GM18951 (cell line): ENCODE results near the gene HSPH1.
A peak's percentile ranks its signal among the peaks of the same experiment; 100 is the strongest.

ENCODE experiments used
- POLR2A ChIP-seq: IDR thresholded peaks from 4 replicates; pipeline ENCODE4 v1.6.1; 2011; ENCODE audit warnings: mild to moderate bottlenecking; ENCODE audit not compliant: insufficient read length, insufficient read depth; ENCODE audit errors: extremely low read depth
- in situ Hi-C: fragments of 300-500 bp; cut with MboI; formaldehyde crosslinking; loops from one replicate; pipeline ENCODE4 v1.12.0; 2022; ENCODE audit warnings: low sequenced_read_pairs, mixed read lengths, inconsistent platforms; ENCODE audit not compliant: unreplicated experiment

HSPH1 gene

GRCh38 chr13:31168166-31168565, 6.5 kb upstream of the HSPH1 start:
- no peak for TF ChIP-seq POLR2A
- in situ Hi-C loops: no loop called here

DNA sequence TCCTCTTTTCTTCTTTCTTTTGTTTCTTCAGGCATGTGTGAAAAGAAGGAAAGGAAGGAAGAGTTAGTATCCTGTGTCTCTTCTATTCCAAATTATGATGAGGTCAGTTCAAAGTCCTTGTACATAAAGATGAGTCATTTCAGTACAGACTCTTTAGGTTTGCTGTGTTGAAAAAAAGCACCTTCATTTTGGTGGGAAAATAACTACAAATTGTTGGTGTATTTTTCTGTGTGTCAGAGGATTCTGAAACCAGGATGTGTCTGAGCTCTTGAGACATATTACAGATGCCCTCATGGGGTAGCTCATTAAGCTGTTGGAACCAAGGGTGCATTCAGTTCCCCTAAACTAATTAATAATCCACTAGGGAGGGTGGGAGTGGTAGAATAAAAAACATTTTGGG, 5.8 kb upstream of the HSPH1 start:
- in situ Hi-C loops: no loop called here
- no peak for TF ChIP-seq POLR2A

GRCh38 chr13:31166591-31166990, 4.9 kb upstream of the HSPH1 start:
- no peak for TF ChIP-seq POLR2A
- in situ Hi-C loops: no loop called here

- in situ Hi-C loops: no loop called here
- peak; percentile 53 for TF ChIP-seq POLR2A
Measured at GRCh38 chr13:31162151-31163008, 676 bp upstream of the HSPH1 start.

DNA sequence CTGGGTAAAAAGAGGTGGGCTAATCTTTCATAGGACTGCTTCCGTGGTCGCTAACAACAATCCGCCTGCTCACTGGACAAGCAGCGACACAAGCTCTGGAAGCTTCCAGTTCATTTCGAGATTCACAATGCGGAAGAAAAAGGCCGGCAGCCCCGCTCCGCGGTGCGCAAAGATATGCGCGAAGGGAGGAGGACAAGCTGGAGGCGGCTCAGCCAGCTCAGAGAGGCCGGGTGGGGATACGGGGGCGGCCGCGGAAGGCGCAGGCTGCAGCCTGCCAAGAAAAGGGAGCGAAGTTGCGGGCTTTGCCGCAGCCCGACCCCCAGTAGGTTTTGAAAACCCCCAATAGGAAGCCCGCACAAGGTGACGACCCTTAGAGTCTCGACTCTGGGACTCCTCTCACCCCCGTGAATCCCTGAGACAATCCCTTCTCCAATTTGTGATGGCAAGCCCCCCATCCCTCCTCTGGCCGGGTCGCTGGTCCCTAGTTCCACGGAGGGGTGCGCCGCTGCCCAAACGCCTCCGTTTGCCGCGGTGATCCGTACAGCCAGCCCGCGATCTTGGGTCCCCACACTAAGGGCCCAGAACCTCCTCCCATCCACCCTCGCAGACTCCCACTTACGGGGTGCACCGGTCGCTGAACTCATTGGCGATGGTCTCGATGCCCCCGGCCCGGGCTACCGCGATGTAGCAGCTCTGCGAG, 697 bp downstream of the HSPH1 start:
- in situ Hi-C loops: no loop called here

GRCh38 chr13:31159306-31159705, 2.4 kb downstream of the HSPH1 start:
- no peak for TF ChIP-seq POLR2A
- in situ Hi-C loops: no loop called here

More for the DNA sequence above, 697 bp downstream of the HSPH1 start:
- TF ChIP-seq POLR2A: peak; percentile 36

DNA sequence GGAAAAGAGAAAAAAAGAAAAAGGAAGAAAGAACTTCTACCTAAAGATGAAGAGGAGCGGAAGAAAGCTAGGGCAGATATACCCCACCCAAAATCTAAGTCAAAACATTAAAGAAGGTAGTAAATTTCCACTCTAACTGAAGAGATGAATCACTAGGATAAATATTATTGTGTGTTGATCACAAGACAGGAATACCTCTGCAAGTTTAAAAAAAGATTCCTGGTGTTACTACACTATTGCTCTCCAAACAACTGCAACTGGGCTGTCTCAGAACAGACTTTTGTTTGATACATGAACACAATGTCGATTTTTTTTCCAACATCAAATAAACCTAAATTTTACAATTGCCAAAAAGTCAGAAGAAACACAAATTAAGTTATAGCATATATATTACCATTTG, 6.8 kb downstream of the HSPH1 start:
- no peak for TF ChIP-seq POLR2A
- in situ Hi-C loops: no loop called here

DNA sequence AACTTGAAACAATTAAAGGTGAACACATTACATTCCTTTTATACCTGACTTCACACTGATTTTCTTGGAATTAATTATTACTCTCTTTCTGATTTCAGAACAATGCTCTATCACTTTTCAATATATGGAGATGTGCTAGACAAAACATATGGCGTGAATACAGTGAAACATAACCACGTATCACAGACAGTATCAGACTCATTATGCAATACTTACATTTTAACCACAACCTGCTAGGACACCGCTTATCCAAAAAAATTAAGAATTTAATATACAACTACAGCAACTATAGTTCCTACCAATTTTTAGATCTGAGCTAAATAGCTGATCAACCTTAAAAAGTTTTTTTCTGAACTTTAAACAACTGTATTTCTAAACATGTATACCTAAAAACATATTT, 9.9 kb downstream of the HSPH1 start:
- no peak for TF ChIP-seq POLR2A
- in situ Hi-C loops: no loop called here

GRCh38 chr13:31150315-31150985, 11.3 kb downstream of the HSPH1 start:
- in situ Hi-C loops: no loop called here
- TF ChIP-seq POLR2A: no peak

GRCh38 chr13:31149604-31150003, 12.1 kb downstream of the HSPH1 start:
- in situ Hi-C loops: no loop called here
- no peak for TF ChIP-seq POLR2A

DNA sequence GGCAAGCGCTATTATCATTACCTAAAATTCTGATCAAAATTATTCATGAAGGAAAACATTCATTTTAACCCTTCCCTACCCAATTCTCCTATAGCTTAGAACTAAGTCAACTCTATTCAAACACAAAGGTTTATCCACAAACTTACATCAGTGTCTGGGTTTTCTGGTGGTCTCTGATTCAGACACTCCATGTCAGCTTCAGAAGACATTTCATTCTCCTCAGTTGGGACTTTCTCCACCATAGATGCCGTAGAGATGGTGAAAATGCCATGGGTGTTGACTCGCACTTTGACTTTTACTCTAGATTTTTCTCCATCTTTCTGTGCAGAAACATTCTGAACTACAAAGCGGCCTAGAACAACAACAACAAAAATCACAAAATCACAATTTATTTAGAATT, 16.3 kb downstream of the HSPH1 start:
- no peak for TF ChIP-seq POLR2A
- in situ Hi-C loops: no loop called here

DNA sequence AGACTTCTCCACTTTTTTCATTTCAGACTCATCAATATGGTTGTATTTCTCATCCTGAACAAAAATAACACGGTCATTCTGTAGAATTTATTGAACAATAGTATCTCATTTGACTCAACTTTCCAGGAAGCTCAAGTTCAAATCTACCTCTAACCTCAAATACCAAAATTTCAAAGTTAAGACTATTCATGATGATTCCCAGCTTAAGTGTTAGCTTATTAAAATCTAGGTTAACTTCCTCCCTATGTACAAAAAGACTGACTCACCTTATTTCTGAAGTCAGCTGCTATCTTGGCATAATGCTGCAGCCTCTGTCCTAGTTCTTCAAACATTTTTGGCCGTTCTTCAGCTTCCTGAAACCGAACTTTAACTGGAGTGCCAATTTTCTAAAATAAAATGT, 23.2 kb downstream of the HSPH1 start:
- in situ Hi-C loops: no loop called here
- TF ChIP-seq POLR2A: no peak

- in situ Hi-C loops: no loop called here
- no peak for TF ChIP-seq POLR2A
Measured at GRCh38 chr13:31136724-31137123, 25.0 kb downstream of the HSPH1 start.
